ENCODE measurements around the gene POLE. TPM values are rescaled to one million over a fixed set of nuclear protein-coding genes. Genes with fewer than 3 reads are reported as not detected.

The POLE gene
- polyA plus RNA-seq, 1 of the 3 experiments (the other 2 are of a cell fraction): 20.1 TPM

- TF ChIP-seq NFIC (IDR thresholded peaks at IDR 0.05; ENCODE audit: borderline replicate concordance): no peak
- no peak for TF ChIP-seq FOSL2 (IDR thresholded peaks at IDR 0.05; ENCODE audit: borderline replicate concordance, low read depth)
- no peak for TF ChIP-seq MAX (IDR thresholded peaks at IDR 0.05; ENCODE audit: low read depth)
- no peak for TF ChIP-seq ELF1 (IDR thresholded peaks at IDR 0.05)
- TF ChIP-seq EZH2phosphoT487 (IDR thresholded peaks at IDR 0.05; ENCODE audit: borderline replicate concordance, low read depth): no peak
- no peak for TF ChIP-seq MXI1 (IDR thresholded peaks at IDR 0.05; ENCODE audit: low read depth, low read length)
- TF ChIP-seq TCF12 (IDR thresholded peaks at IDR 0.05): no peak
Observed at GRCh38 chr12:132637811-132638210, 49.3 kb downstream of the POLE start (continued).

GRCh38 chr12:132635076-132635955 lies 51.8 kb downstream of the POLE start:
- Histone ChIP-seq H3K9me2 (no peaks in the 10 kb centered on the region), H3K79me2 (ENCODE audit: insufficient read depth) (no peaks in the 10 kb centered on the region), H3K4me1 (ENCODE audit: control insufficient read depth in 1 of 2, insufficient read depth in 2 of 2, low read depth in 1 of 2, low read length in 1 of 2) (no peaks in the 10 kb centered on the region), H2AFZ (ENCODE audit: low read depth) (no peak overlapping the region), H3K27ac (ENCODE audit: low read depth in 2 of 2, low read length in 1 of 2) (no peak overlapping the region), H3K4me3 (ENCODE audit: low read depth in 2 of 2, low read length in 1 of 2) (no peak overlapping the region), H3F3A (replicated peaks; ENCODE audit: insufficient read depth) (no peaks in the 10 kb centered on the region), H4K20me1 (ENCODE audit: insufficient read depth) (no peaks in the 10 kb centered on the region), H3K9ac (no peak overlapping the region), H3K36me3 (replicated peaks in 1 of 2; ENCODE audit: control insufficient read depth in 1 of 2, insufficient read depth in 2 of 2, low read length in 1 of 2) (peaks cover 0 to 29% of the 10 kb centered on the region in 2 experiments), H3K4me2 (no peak overlapping the region), H3K27me3 (ENCODE audit: insufficient read depth) (no peaks in the 10 kb centered on the region), H3K9me3 (no peaks in the 10 kb centered on the region)
- TF ChIP-seq MXI1 (IDR thresholded peaks at IDR 0.05; ENCODE audit: low read depth, low read length) (no peak), USF2 (IDR thresholded peaks at IDR 0.05; ENCODE audit: borderline replicate concordance, low read depth, low read length) (no peak), FOXJ3 (CRISPR knock-in tag; IDR thresholded peaks at IDR 0.05) (no peak)
- DNase-seq: no peak
- 91% methylated on average over 22 of the region's 29 CpGs for WGBS (ENCODE audit: low lambda C conversion rate)
- POLR2A ChIA-PET: no interaction called here
- CTCF ChIA-PET: interaction anchor here (0.8 to 1.0 kb wide), 2 partner anchors 22 to 24 kb away, joined by 3 read pairs; no protein-coding TSS in a partner anchor

- 97% methylated on average over 20 of the region's 21 CpGs for WGBS (ENCODE audit: low lambda C conversion rate)
- no peak overlapping the region for H2AFZ ChIP-seq (ENCODE audit: low read depth)
- no peaks in the 10 kb centered on the region for H3F3A ChIP-seq (replicated peaks; ENCODE audit: insufficient read depth)
- no peak overlapping the region for H3K9ac ChIP-seq
- H3K27ac ChIP-seq (ENCODE audit: low read depth in 2 of 2, low read length in 1 of 2): no peak overlapping the region
- no peak overlapping the region for H3K4me3 ChIP-seq (ENCODE audit: low read depth in 2 of 2, low read length in 1 of 2)
- CTCF ChIA-PET: no interaction called here
- no peaks in the 10 kb centered on the region for H3K27me3 ChIP-seq (ENCODE audit: insufficient read depth)
- DNase-seq: no peak
- POLR2A ChIA-PET: no interaction called here
- H4K20me1 ChIP-seq (ENCODE audit: insufficient read depth): no peaks in the 10 kb centered on the region
- H3K4me1 ChIP-seq (ENCODE audit: control insufficient read depth in 1 of 2, insufficient read depth in 2 of 2, low read depth in 1 of 2, low read length in 1 of 2): no peaks in the 10 kb centered on the region
- no peak overlapping the region for H3K4me2 ChIP-seq
- peaks cover 0 to 33% of the 10 kb centered on the region in 2 experiments for H3K36me3 ChIP-seq (replicated peaks in 1 of 2; ENCODE audit: control insufficient read depth in 1 of 2, insufficient read depth in 2 of 2, low read length in 1 of 2)
- no peaks in the 10 kb centered on the region for H3K79me2 ChIP-seq (ENCODE audit: insufficient read depth)
- no peaks in the 10 kb centered on the region for H3K9me2 ChIP-seq
- H3K9me3 ChIP-seq: no peaks in the 10 kb centered on the region
- TF ChIP-seq JUND (IDR thresholded peaks at IDR 0.05) (no peak), ZBTB33 (IDR thresholded peaks at IDR 0.05; ENCODE audit: borderline replicate concordance, low read depth) (no peak), REST (IDR thresholded peaks at IDR 0.05; ENCODE audit: low read depth, low read length) (no peak), POLR2AphosphoS5 (IDR thresholded peaks at IDR 0.05; ENCODE audit: low read depth, low read length) (no peak), YY1 (IDR thresholded peaks at IDR 0.05; ENCODE audit: low read depth) (no peak), EP300 (IDR thresholded peaks at IDR 0.05; ENCODE audit: borderline replicate concordance in 1 of 2, low read depth in 1 of 2, low read length in 1 of 2) (no peak), TEAD4 (IDR thresholded peaks at IDR 0.05; ENCODE audit: borderline replicate concordance, insufficient read depth) (no peak), GABPA (IDR thresholded peaks at IDR 0.05; ENCODE audit: low read depth) (no peak), RAD21 (IDR thresholded peaks at IDR 0.05; ENCODE audit: low read length) (no peak), TCF12 (IDR thresholded peaks at IDR 0.05) (no peak), RFX5 (IDR thresholded peaks at IDR 0.05; ENCODE audit: low read length) (no peak)
Observed at GRCh38 chr12:132634411-132634990, 52.6 kb downstream of the POLE start.

Data from SK-N-SH (cell line).